Lung (tissue), 12 donors: ENCODE measurements around the gene PLSCR2. TPM values are rescaled to one million over a fixed set of nuclear protein-coding genes. Genes with fewer than 3 reads are reported as not detected.

Experiments
- ATAC-seq: fragments of 200-7000 bp; cut with Tn5 transposase; one replicate; pipeline ENCODE4 v1.9.1; 2020; ENCODE audit warnings: moderate number of reproducible peaks; ENCODE audit not compliant: insufficient read depth, low FRiP score
- DNase-seq, 3 donors: peaks; one replicate each; pipeline ENCODE4 v3.0.0-alpha.2; 2013 to 2017
- H3K27ac ChIP-seq, 2 donors: one replicate each; pipeline ENCODE4 v1.5.1; 2013; ENCODE audit warnings: mild to moderate bottlenecking in 2 of 2, moderate library complexity in 2 of 2, control low read depth in 1 of 2, inconsistent platforms in 1 of 2, low read depth in 1 of 2, low read length in 1 of 2
- H3K27me3 ChIP-seq, 3 donors: one replicate each; pipeline ENCODE4 v1.5.1; 2013; ENCODE audit warnings: low read length in 2 of 3; ENCODE audit not compliant: control insufficient read depth in 3 of 3, insufficient read depth in 3 of 3
- H3K36me3 ChIP-seq, 4 donors: one replicate each; pipeline ENCODE4 v1.5.1; 2013; ENCODE audit warnings: low read length in 4 of 4, mild to moderate bottlenecking in 1 of 4, moderate library complexity in 1 of 4; ENCODE audit not compliant: control insufficient read depth in 4 of 4, insufficient read depth in 4 of 4
- H3K4me1 ChIP-seq, 5 donors: one replicate each; pipeline ENCODE4 v1.5.1; 2013; ENCODE audit warnings: low read length in 5 of 5, mild to moderate bottlenecking in 2 of 5, moderate library complexity in 1 of 5; ENCODE audit not compliant: control insufficient read depth in 5 of 5, insufficient read depth in 5 of 5
- H3K4me3 ChIP-seq: one replicate; pipeline ENCODE4 v1.5.1; 2013; ENCODE audit warnings: mild to moderate bottlenecking, control low read depth, moderate library complexity
- H3K9ac ChIP-seq, 2 donors: one replicate each; pipeline ENCODE4 v1.5.1; 2013; ENCODE audit warnings: low read length in 2 of 2, control low read depth in 1 of 2; ENCODE audit not compliant: insufficient read depth in 1 of 2
- H3K9me3 ChIP-seq, 4 donors: one replicate each; pipeline ENCODE4 v1.5.1; 2013; ENCODE audit warnings: low read length in 3 of 4, mild to moderate bottlenecking in 1 of 4, moderate library complexity in 1 of 4; ENCODE audit not compliant: control insufficient read depth in 4 of 4, insufficient read depth in 3 of 4
- WGBS, 2 donors: extraction: QIAGEN DNeasy Blood & Tissue Kit; methylation state at CpG; one replicate each; pipeline ENCODE4 v1.1.7; 2013; 5-methylcytosine and 5-hydroxymethylcytosine counted together
- polyA plus RNA-seq, 2 donors: library from polyadenylated mRNA; stranded (reverse); fragments of 200-250 nt; gene quantifications; one replicate each; pipeline ENCODE4 v1.2.1, GENCODE V29; 2013
- total RNA-seq, 2 donors: library from RNA; depleted of rRNA in 1 of 2; stranded (reverse); fragments of >200 nt in 1 of 2; gene quantifications; one replicate each; pipeline ENCODE4 v1.2.1, GENCODE V29; 2014 to 2021
- TF ChIP-seq, protein P1 (sequence below): IDR thresholded peaks from 2 replicates; pipeline ENCODE4 v1.5.1; 2012; ENCODE audit warnings: mild to moderate bottlenecking; ENCODE audit errors: control extremely low read depth, extremely low read depth
- donor health status: control.
- donor health status: control.
- donor health status: Bipolar disorder and iron deficiency.
- donor health status: healthy.
- donor health status: DM: yes; HTN: yes; CAD: no.

Gene PLSCR2
- total and polyA plus RNA-seq, 4 donors = 0.03 to 0.33 TPM; not detected in 2

DNA sequence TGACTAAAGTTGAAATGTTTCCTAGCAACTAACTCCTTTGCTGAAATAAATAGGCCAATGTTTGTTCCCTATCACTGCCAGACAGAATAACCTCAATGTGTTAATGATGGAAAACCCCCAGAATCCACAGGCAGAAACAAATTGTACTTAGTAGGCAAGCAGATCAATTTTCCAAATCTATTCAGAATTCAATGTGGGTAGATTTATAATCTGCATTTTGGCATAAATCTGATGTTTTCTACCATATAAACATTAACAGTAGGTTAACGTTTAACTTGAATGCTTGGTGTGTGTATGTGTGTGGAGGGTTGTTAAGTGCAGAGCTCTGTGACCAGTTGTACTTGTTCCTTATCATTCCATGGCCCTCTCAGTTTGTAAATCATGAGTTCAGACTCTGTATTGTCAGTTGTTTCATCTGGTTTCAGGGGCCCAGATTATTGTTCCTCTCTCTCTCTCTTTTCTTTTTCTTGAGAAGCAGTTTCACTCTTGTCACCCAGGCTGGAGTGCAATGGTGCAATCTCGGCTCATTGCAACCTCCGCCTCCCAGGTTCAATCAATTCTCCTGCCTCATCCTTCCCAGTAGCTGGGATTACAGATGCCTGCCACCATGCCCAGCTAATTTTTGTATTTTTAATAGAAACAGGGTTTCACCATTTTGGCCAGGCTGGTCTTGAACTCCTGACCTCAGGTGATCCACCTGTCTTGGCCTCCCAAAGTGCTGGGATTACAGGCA is 42.2 kb upstream of the PLSCR2 start:
- peak; percentile 17 for ATAC-seq

DNA sequence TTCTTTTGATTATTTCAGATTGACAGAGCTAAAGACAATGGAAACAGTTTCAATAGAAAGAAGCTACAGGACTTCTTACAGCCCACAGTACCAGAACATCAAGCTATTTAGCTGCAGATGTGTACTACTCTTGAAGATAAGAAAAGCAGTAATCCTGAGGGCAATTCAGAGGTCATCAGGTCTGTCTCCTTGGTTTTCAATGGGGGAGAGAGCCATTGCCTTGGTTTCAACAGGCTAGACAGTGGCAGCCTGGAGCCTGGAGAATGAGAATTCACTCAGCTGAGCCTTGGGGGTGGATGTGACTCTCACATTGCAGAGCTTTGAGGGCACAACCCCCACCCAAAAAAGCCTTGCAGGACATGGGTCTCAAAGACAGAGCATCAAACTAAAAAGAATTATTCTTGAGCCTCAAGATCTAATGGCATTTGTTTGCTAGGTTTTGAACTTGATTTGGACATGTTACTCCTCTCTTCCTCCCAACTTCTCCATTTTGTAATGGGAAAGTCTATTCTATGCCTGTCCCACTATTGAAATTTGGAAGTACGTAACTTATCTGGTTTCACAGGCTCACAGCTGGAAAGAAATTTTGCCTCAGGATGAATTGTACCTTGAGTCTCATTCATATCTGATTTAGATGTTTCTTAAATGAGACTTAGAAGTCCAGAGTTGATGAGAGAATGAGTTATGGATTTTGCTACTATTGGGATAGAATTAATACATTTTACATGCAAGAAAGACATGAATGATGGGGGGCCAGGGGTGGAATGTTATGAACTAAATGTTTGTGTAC is 38.2 kb upstream of the PLSCR2 start:
- no peak for DNase-seq
- WGBS, 2 donors = 75 to 93% methylated on average over 1 of the region's 1 CpG
- Histone ChIP-seq H3K9me3 (no peaks in the 10 kb centered on the region), H3K27me3 (no peaks in the 10 kb centered on the region), H3K27ac (peak overlapping the region in 1 of 2 donors; percentile 49), H3K4me3 (no peak overlapping the region), H3K36me3 (peaks cover 0 to under 1% (median 0%) of the 10 kb centered on the region in 4 donors), H3K9ac (no peak overlapping the region), H3K4me1 (peaks cover 0 to 37% (median 3%) of the 10 kb centered on the region in 5 donors)
- no peak for ATAC-seq
- TF ChIP-seq, protein P1, sequence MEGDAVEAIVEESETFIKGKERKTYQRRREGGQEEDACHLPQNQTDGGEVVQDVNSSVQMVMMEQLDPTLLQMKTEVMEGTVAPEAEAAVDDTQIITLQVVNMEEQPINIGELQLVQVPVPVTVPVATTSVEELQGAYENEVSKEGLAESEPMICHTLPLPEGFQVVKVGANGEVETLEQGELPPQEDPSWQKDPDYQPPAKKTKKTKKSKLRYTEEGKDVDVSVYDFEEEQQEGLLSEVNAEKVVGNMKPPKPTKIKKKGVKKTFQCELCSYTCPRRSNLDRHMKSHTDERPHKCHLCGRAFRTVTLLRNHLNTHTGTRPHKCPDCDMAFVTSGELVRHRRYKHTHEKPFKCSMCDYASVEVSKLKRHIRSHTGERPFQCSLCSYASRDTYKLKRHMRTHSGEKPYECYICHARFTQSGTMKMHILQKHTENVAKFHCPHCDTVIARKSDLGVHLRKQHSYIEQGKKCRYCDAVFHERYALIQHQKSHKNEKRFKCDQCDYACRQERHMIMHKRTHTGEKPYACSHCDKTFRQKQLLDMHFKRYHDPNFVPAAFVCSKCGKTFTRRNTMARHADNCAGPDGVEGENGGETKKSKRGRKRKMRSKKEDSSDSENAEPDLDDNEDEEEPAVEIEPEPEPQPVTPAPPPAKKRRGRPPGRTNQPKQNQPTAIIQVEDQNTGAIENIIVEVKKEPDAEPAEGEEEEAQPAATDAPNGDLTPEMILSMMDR = no peak

More for the DNA sequence above, 42.2 kb upstream of the PLSCR2 start:
- H3K36me3 ChIP-seq = peaks cover 0 to 14% (median 7%) of the 10 kb centered on the region in 4 donors
- H3K9ac ChIP-seq = no peak overlapping the region
- H3K27me3 ChIP-seq = no peaks in the 10 kb centered on the region
- H3K4me3 ChIP-seq = no peak overlapping the region
- 71 to 83% methylated on average over 3 of the region's 3 CpGs for WGBS, 2 donors
- H3K9me3 ChIP-seq = peaks cover 0 to 1% (median 0%) of the 10 kb centered on the region in 4 donors
- H3K4me1 ChIP-seq = peaks cover 0 to 21% (median 2%) of the 10 kb centered on the region in 5 donors
- TF ChIP-seq, protein P1 = no peak
- peak in 2 of 3 donors; percentile 49 to 74 for DNase-seq
- peak overlapping the region in 1 of 2 donors; percentile 7 for H3K27ac ChIP-seq

DNA sequence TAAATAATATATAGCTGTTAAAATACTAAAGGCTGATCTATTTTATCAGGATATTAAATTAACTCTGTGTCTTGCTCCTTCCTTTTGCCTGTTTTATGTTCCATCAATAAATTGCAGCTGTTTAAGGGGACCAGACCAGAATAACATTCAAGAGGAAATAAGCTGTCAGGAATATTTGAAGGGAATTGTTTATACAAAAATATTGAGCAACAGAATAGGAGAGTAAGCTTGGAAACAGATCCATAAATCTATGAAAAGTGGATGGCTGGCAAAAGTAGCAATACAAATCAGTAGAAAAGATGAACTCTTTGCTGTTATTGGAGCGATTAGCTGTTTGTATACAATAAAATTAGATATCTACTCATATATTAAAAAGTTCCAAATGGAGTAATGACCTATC is 36.2 kb upstream of the PLSCR2 start:
- 75 to 90% methylated on average over 1 of the region's 1 CpG for WGBS, 2 donors
- Histone ChIP-seq H3K9me3 (no peaks in the 10 kb centered on the region), H3K9ac (no peak overlapping the region), H3K36me3 (no peaks in the 10 kb centered on the region), H3K27me3 (no peaks in the 10 kb centered on the region), H3K27ac (no peak overlapping the region), H3K4me3 (no peak overlapping the region), H3K4me1 (peaks cover 0 to 32% (median 3%) of the 10 kb centered on the region in 5 donors)
- DNase-seq (peak in 2 of 3 donors; percentile 82 to 86), ATAC-seq (no peak)
- TF ChIP-seq, protein P1 = no peak
